H9 (cell line): Measurements from ENCODE around the gene HLF. TPM values are rescaled to one million over a fixed set of nuclear protein-coding genes. Genes with fewer than 3 reads are reported as not detected.

Experiments
- DNase-seq: peaks from one replicate; pipeline ENCODE4 v3.0.0-alpha.2; 2017
- H2AFZ ChIP-seq: one replicate; pipeline ENCODE4 v1.6.1; 2013; ENCODE audit warnings: mild to moderate bottlenecking, low read length, control low read depth, moderate library complexity
- H2AK5ac ChIP-seq: 2 replicates; pipeline ENCODE4 v1.6.1; 2013; ENCODE audit warnings: low read length, control low read depth, mixed read lengths; ENCODE audit not compliant: insufficient read length
- H2BK120ac ChIP-seq: one replicate; pipeline ENCODE4 v1.6.1; 2013; ENCODE audit warnings: low read depth, mild to moderate bottlenecking, low read length, control low read depth, inconsistent platforms; ENCODE audit not compliant: poor library complexity, severe bottlenecking
- H2BK12ac ChIP-seq: 2 replicates; pipeline ENCODE4 v1.6.1; 2013; ENCODE audit warnings: low read length, control low read depth, mixed read lengths, low read depth; ENCODE audit not compliant: insufficient read length
- H2BK15ac ChIP-seq: 2 replicates; pipeline ENCODE4 v1.6.1; 2013; ENCODE audit warnings: low read depth, low read length, control low read depth
- H2BK20ac ChIP-seq: one replicate; pipeline ENCODE4 v1.6.1; 2013; ENCODE audit warnings: low read depth, mild to moderate bottlenecking, low read length, control low read depth, inconsistent platforms; ENCODE audit not compliant: poor library complexity, severe bottlenecking
- H2BK5ac ChIP-seq: 2 replicates; pipeline ENCODE4 v1.6.1; 2013; ENCODE audit warnings: low read length, control low read depth, mixed read lengths; ENCODE audit not compliant: insufficient read length
- H3K14ac ChIP-seq: 2 replicates; pipeline ENCODE4 v1.6.1; 2013; ENCODE audit warnings: low read length, control low read depth; ENCODE audit not compliant: insufficient read depth
- H3K18ac ChIP-seq: 2 replicates; pipeline ENCODE4 v1.6.1; 2013; ENCODE audit warnings: low read depth, mild to moderate bottlenecking, mixed read lengths, low read length, control low read depth; ENCODE audit not compliant: insufficient read length
- H3K23ac ChIP-seq: 2 replicates; pipeline ENCODE4 v1.6.1; 2013; ENCODE audit warnings: low read length, control low read depth, mixed read lengths, low read depth; ENCODE audit not compliant: insufficient read length
- H3K23me2 ChIP-seq: 2 replicates; pipeline ENCODE4 v1.6.1; 2013; ENCODE audit warnings: low read depth, mild to moderate bottlenecking, mixed read lengths, low read length, control low read depth; ENCODE audit not compliant: insufficient read length, poor library complexity, severe bottlenecking
- H3K27ac ChIP-seq: 2 replicates; pipeline ENCODE4 v1.5.1; 2013; ENCODE audit warnings: low read length, control low read depth, mixed read lengths, low read depth; ENCODE audit not compliant: insufficient read length
- H3K27me3 ChIP-seq: 2 replicates; pipeline ENCODE4 v1.6.1; 2013; ENCODE audit warnings: low read length, control low read depth, inconsistent platforms; ENCODE audit not compliant: insufficient read depth
- H3K4ac ChIP-seq: 2 replicates; pipeline ENCODE4 v1.6.1; 2013; ENCODE audit warnings: low read depth, mild to moderate bottlenecking, control low read depth, inconsistent platforms, low read length, moderate library complexity
- H3K4me1 ChIP-seq: 2 replicates; pipeline ENCODE4 v1.6.1; 2013; ENCODE audit warnings: low read length, control low read depth, inconsistent platforms; ENCODE audit not compliant: insufficient read depth
- H3K4me2 ChIP-seq: 2 replicates; pipeline ENCODE4 v1.6.1; 2013; ENCODE audit warnings: low read length, control low read depth, mixed read lengths; ENCODE audit not compliant: insufficient read length, insufficient read depth
- H3K56ac ChIP-seq: 2 replicates; pipeline ENCODE4 v1.6.1; 2013; ENCODE audit warnings: low read depth, mild to moderate bottlenecking, mixed read lengths, low read length, control low read depth; ENCODE audit not compliant: insufficient read length
- H3K79me1 ChIP-seq: 2 replicates; pipeline ENCODE4 v1.6.1; 2013; ENCODE audit warnings: low read depth, mild to moderate bottlenecking, moderate library complexity, low read length, control low read depth, inconsistent platforms; ENCODE audit not compliant: insufficient read depth, poor library complexity, severe bottlenecking
- H3K79me2 ChIP-seq: 2 replicates; pipeline ENCODE4 v1.6.1; 2013; ENCODE audit warnings: low read length, control low read depth, inconsistent platforms; ENCODE audit not compliant: insufficient read depth
- H3K9ac ChIP-seq: 2 replicates; pipeline ENCODE4 v1.6.1; 2013; ENCODE audit warnings: low read length, control low read depth, mixed read lengths; ENCODE audit not compliant: insufficient read length; ENCODE audit errors: extremely low read depth
- H3K9me3 ChIP-seq: one replicate; pipeline ENCODE4 v1.6.1; 2013; ENCODE audit warnings: low read depth, low read length, inconsistent platforms; ENCODE audit not compliant: control insufficient read depth
- H3T11ph ChIP-seq: one replicate; pipeline ENCODE4 v1.6.1; 2013; ENCODE audit warnings: mild to moderate bottlenecking, low read length, control low read depth, inconsistent platforms
- H4K20me1 ChIP-seq: one replicate; pipeline ENCODE4 v1.6.1; 2013; ENCODE audit not compliant: control insufficient read depth, insufficient read length, insufficient read depth
- H4K5ac ChIP-seq: 2 replicates; pipeline ENCODE4 v1.6.1; 2013; ENCODE audit warnings: low read depth, mild to moderate bottlenecking, mixed read lengths, low read length, control low read depth; ENCODE audit not compliant: insufficient read length
- H4K8ac ChIP-seq: replicated peaks from 2 replicates; pipeline ENCODE4 v1.6.1; 2013; ENCODE audit warnings: low read length, control low read depth, mixed read lengths, low read depth; ENCODE audit not compliant: insufficient read length
- H4K91ac ChIP-seq: 2 replicates; pipeline ENCODE4 v1.6.1; 2013; ENCODE audit warnings: low read depth, mild to moderate bottlenecking, moderate library complexity, mixed read lengths, low read length, control low read depth; ENCODE audit not compliant: insufficient read length
- H3K27ac Mint-ChIP-seq, 3 experiments: 2 replicates in 2 of 3; 3 replicates in 1 of 3; pipeline ENCODE4 v1.8.0; 2020 to 2021; ENCODE audit warnings: mixed read lengths in 3 of 3, mild to moderate bottlenecking in 1 of 3, moderate library complexity in 1 of 3
- H3K27me3 Mint-ChIP-seq: 2 replicates; pipeline ENCODE4 v1.8.0; 2021; ENCODE audit warnings: low read depth, mild to moderate bottlenecking, moderate library complexity, mixed read lengths
- H3K36me3 Mint-ChIP-seq, 3 experiments: 2 replicates in 2 of 3; 3 replicates in 1 of 3; pipeline ENCODE4 v1.8.0; 2020 to 2021; ENCODE audit warnings: low read depth in 3 of 3, mixed read lengths in 3 of 3; ENCODE audit not compliant: insufficient read depth in 1 of 3
- H3K4me1 Mint-ChIP-seq, 2 experiments: 2 replicates each; pipeline ENCODE4 v1.8.0; 2020; ENCODE audit warnings: mixed read lengths in 2 of 2
- H3K4me3 Mint-ChIP-seq, 2 experiments: 2 replicates in 1 of 2; 3 replicates in 1 of 2; pipeline ENCODE4 v1.8.0; 2020 to 2021; ENCODE audit warnings: mild to moderate bottlenecking in 2 of 2, mixed read lengths in 2 of 2, moderate library complexity in 1 of 2
- H3K9me3 Mint-ChIP-seq, 2 experiments: 2 replicates in 1 of 2; 3 replicates in 1 of 2; pipeline ENCODE4 v1.8.0; 2020; ENCODE audit warnings: mild to moderate bottlenecking in 2 of 2, mixed read lengths in 2 of 2, moderate library complexity in 1 of 2
- WGBS: extraction: QIAGEN DNeasy Blood & Tissue Kit; methylation state at CpG from one replicate; pipeline ENCODE4 v1.1.7; 2013; ENCODE audit warnings: missing lambda C conversion rate, low lambda C conversion rate, mixed read lengths; ENCODE audit not compliant: insufficient read length; ENCODE audit errors: extremely low coverage; 5-methylcytosine and 5-hydroxymethylcytosine counted together
- total RNA-seq: library from RNA; stranded (reverse); gene quantifications from 2 replicates; pipeline ENCODE4 v1.2.1, GENCODE V29; 2021
- TF ChIP-seq, protein P1 (sequence below): fragments of 200-600 bp; sonication (generic); conservative IDR thresholded peaks from 3 replicates; pipeline ENCODE4 v1.8.0; 2021; ENCODE audit warnings: antibody characterized with exemption, mild to moderate bottlenecking

HLF gene
- total RNA-seq, 1 experiment from 2014 or later, result 0.17 TPM

DNA sequence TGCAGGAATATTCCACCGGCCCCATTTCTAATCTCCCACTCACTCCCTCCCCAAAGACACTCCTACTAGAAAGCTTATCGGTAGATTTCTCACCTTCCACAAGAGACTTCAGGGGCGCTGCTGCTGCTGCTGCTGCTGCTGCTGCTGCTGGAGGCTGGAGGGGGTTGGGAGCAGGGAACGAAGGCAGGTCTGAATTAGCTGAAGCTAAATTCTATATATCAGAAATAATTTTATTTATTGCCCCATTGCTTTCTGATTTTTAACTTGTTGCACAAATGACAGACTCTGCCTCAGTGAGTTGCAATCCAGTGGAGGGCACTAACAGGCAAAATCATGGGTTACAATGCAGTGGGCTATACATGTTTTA lies 25.8 kb upstream of the HLF start:
- TF ChIP-seq, protein P1, sequence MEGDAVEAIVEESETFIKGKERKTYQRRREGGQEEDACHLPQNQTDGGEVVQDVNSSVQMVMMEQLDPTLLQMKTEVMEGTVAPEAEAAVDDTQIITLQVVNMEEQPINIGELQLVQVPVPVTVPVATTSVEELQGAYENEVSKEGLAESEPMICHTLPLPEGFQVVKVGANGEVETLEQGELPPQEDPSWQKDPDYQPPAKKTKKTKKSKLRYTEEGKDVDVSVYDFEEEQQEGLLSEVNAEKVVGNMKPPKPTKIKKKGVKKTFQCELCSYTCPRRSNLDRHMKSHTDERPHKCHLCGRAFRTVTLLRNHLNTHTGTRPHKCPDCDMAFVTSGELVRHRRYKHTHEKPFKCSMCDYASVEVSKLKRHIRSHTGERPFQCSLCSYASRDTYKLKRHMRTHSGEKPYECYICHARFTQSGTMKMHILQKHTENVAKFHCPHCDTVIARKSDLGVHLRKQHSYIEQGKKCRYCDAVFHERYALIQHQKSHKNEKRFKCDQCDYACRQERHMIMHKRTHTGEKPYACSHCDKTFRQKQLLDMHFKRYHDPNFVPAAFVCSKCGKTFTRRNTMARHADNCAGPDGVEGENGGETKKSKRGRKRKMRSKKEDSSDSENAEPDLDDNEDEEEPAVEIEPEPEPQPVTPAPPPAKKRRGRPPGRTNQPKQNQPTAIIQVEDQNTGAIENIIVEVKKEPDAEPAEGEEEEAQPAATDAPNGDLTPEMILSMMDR, result 0 out of 3 replicates have a peak, but pooled peaks have one; percentile 17
- Histone ChIP-seq H2AFZ (peak overlapping the region; percentile 41), H3K4me2 (peak overlapping the region; percentile 95), H3K9me3 (no peaks in the 10 kb centered on the region), H3T11ph (no peak overlapping the region), H3K27ac (no peak overlapping the region), H3K14ac (no peak overlapping the region), H3K27me3 (no peaks in the 10 kb centered on the region; the same call in 1 of the 2 replicates), H2BK20ac (no peak overlapping the region), H2BK12ac (no peak overlapping the region), H2AK5ac (no peak overlapping the region), H3K23ac (no peak overlapping the region), H3K23me2 (peaks cover 7% of the 10 kb centered on the region), H4K8ac (no peak overlapping the region), H3K18ac (no peak overlapping the region), H4K91ac (no peak overlapping the region), H4K20me1 (no peaks in the 10 kb centered on the region), H4K5ac (no peak overlapping the region), H3K4ac (no peak overlapping the region), H3K56ac (no peak overlapping the region), H2BK5ac (no peak overlapping the region), H3K79me1 (no peaks in the 10 kb centered on the region), H2BK15ac (no peak overlapping the region), H3K4me1 (no peaks in the 10 kb centered on the region; the same call in 1 of the 2 replicates), H3K79me2 (no peaks in the 10 kb centered on the region), H2BK120ac (no peak overlapping the region), H3K9ac (no peak overlapping the region)
- peak overlapping the region; percentile 78 to 89 for H3K4me3 Mint-ChIP-seq
- no CpG with 5 or more reads among the region's 4 CpGs for WGBS
- peak; percentile 64 for DNase-seq
- no peaks in the 10 kb centered on the region; a peak in 1 of 5 replicates for H3K9me3 Mint-ChIP-seq
- H3K4me1 Mint-ChIP-seq, result peaks cover 4 to 19% of the 10 kb centered on the region in 2 experiments
- H3K27ac Mint-ChIP-seq, result peak overlapping the region in 2 of 3 experiments; percentile 16 to 82; a peak in 2 of 7 replicates
- no peaks in the 10 kb centered on the region for H3K36me3 Mint-ChIP-seq
- H3K27me3 Mint-ChIP-seq, result peaks cover 59% of the 10 kb centered on the region
